GM21526 (cell line): Measurements from ENCODE around the gene TANC1.

Source experiments
- ATAC-seq: cut with Tn5 transposase; IDR thresholded peaks from one replicate; pipeline ENCODE4 v1.9.1; 2021; ENCODE audit warnings: moderate library complexity; ENCODE audit not compliant: unreplicated experiment, low FRiP score

TANC1 gene

DNA sequence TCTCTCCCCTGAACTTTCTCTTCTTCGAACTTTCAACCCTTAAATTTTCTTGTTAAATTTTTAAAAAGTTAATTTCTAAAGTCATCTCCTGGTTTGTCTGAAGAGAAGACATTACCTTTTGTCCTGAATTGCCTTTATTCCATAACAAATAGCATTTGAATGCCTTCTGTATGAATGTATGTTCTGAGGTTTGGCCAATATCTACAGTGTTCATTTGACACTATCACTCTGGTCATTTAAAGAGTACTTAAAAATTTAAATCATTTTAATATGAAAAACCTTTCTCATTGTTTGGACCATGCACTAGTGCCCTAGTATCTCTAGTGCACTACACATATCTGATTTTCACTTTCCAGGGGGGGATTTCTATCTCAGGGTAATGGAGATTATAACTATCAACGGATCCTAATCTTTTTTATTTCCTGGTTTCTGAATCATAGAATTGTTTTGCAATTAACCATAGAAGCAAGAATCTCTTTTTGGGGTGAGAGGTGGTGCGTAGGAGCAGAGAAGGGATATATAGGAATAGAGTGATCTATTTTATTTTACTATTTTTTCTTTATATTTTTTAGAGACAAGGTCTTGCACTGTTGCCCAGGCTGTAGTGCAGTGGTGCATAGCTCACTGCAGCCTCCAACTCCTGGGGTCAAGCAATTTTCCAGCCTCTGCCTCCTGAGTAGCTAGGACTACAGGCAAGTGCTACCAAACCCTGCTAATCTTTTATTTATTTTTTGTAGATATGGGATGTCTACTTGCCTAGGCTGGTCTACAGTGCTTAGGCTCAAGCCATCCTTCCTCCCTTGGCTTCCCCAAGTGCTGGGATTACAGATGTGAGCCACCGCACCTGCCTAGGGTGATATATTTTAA lies 25.5 kb downstream of the TANC1 start:
- ATAC-seq: no peak

DNA sequence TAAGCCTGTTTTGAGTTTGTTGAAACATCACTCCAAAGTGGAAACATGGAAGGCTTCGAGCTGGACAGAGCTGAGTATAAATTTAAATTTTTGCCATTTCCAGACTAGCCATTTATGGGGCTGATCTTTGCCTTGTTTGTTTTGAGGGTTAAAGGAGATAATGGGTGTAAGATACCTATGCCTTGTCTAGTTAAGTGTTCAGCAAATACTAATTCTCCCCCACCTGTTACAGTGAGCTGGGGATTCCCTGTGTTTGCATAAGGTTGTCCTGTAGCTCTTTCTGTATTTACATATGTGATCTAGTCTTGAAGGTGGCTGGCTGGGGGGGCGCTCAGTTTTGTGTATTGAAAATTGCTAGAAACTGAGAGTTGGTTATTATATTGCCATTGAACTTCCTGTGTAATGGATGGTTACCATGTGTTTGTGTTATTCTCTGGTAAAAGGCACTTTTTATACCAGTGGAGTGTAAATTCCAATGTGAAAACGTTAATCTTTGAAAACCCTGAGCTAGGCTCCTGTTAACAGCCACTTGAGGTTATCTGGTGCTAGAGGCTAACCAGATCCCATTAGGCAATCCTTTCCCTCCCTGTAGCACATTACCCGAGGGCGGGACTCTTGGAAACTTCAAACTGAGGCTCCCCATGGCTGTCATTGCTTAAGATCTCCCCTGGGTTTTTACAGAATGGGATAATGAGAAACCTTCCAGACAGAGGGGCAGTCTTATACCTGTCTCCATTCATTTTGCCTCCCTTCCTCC lies 26.7 kb downstream of the TANC1 start:
- no peak for ATAC-seq

DNA sequence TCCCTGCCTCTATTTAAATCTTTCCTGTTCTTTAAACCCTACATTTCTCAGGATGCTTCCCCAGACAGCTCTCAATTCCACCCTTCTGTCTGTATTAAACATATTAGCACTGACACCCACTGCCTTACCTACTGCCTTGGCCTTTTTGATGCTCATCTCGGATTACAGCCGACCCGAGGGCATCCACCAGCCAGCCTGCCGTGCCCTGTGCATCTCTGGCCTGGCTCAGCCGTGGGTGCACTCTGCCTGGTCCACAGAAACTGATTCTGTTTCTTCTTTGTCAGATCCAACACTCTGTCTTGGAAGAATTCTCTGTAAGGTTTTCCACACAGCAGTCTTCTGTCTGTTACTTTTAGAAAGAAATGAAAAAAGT lies 27.2 kb downstream of the TANC1 start:
- no peak for ATAC-seq

DNA sequence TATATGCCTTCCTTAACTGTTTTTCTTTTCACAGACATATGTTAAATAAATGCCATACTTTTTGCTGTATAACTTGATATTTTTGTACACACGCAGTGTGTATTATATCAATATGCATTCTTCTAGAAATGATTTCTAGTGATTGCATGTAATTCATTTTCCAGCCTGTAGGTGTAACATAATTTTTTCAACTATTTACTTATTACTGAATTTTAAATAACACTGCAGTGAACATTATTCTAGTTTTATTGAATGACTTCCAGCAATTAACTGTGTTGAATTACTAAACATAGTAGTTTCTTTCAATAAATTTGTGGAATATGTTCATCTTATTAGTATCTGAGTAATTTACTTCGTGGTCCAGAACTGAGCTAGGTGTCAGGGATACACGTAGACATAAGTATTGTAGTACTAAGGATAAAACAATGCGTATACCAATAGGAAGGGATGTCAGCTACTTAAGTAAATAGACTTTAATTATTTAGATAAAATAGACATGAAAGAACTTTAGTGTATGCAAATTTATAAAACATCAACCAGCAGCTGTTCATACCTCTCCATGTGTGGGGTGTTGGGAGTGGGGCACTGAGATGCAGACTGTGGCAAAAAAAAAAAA lies 28.0 kb downstream of the TANC1 start:
- ATAC-seq: no peak

DNA sequence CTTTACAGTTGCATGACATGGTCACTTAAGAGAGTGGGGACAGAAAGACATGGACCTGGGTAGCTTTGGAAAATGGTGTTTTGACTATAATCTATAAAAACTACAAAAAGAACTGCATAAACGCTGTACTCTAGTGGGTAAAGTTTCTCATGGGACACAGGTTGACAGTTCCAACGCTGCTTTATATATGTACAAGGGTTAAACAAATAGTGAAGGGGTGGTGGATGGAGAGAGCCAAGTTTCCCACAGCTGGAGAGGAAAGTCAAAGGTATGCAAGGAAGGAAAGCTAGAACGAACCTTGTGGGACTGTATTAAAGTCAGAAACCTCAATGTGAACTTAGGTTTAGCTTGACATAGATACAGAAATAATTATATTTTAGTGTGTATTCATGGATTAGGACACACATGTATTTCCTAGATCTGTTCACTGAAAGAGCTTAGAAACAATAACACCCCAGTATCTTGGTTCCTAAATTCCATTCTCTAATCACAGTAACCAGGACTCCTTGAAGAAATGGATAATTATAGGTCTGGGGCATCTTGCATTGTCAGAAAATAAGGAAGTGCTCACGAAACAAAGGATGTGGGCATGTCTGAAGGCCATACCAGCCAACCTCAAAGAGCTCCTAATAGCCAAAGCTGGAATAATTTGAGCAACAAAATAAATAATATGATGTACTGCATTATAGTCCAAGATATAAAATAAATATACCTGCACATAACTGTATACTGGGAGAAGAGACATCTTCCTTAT lies 28.8 kb downstream of the TANC1 start:
- no peak for ATAC-seq

DNA sequence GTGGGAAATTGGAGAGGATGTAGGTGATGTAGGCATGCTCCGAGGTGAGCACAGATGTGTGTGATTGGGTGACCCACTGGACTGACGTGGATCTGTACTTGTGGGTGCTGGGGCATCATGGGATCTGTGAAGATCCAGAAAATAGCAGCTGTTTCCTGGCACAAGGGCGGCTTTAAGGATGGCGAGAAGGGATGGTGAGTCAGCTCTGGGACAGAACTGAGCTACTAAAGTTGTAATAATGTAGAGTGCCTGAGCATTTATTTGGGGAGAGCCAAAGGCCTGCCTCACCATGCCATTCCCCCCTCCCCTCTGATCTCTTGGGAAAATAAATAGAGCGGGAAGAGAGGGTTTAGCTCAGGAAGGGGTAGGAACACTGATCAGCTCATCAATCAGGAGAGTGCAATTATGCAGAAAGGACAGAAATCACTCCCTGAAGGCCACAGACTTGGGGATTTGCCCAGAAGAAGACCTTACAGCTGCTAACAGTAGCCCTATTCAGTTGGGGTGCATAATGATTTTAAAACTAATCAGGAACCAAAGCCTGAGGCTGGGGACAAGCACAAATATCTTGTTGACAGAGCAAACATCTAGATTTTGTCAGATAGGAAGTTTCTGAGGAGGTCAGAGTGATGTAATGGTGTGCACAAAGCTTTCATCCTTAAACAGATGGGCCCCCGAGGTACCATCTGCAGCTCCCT lies 30.3 kb downstream of the TANC1 start:
- no peak for ATAC-seq

GRCh38 chr2:158999458-158999857 lies 31.0 kb downstream of the TANC1 start:
- ATAC-seq: no peak

DNA sequence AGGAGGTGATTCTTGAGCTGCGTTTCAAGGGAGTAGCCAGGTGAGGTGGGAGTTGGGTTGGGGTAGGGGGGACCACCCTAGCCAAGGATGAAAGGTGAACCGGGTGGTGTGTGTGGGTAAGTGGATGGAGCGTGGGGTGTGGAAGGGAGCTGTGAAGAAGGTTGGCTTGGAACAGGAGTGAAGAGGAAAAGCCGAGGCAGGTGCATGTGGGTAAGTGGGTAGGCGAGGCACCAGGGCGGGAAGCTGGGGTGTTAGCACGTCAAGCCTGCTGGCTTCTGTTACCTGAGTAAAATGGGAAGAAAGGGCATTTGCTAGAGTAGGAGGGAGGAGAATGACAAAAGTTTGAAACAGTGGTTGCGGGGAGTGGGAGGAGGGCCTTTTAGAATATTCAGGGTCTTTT lies 31.6 kb downstream of the TANC1 start:
- ATAC-seq: no peak

- ATAC-seq: no peak
Measured at GRCh38 chr2:159002462-159003111, 34.1 kb downstream of the TANC1 start.

DNA sequence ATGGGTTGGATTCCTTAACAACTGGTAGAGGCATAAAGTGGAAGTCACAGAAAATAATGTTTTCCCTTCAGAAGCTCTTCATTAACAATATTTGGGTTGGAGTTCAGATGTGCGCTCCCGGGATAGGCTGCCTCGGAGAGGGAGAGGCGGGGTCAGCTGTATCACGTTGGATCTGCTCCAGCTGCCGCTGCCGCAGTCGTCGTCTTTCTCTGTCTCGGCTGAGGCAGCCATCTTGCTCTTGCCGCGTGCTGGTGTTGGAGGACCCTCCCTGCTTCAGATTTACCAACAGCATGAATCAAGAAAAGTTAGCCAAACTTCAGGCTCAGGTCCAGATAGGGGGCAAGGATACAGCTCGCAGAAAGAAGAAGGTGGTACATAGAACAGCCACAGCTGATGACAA lies 35.1 kb downstream of the TANC1 start:
- ATAC-seq: no peak

GRCh38 chr2:159004849-159005248 lies 36.4 kb downstream of the TANC1 start:
- no peak for ATAC-seq

- ATAC-seq: no peak
Measured at GRCh38 chr2:159009940-159010339, 41.5 kb downstream of the TANC1 start.

DNA sequence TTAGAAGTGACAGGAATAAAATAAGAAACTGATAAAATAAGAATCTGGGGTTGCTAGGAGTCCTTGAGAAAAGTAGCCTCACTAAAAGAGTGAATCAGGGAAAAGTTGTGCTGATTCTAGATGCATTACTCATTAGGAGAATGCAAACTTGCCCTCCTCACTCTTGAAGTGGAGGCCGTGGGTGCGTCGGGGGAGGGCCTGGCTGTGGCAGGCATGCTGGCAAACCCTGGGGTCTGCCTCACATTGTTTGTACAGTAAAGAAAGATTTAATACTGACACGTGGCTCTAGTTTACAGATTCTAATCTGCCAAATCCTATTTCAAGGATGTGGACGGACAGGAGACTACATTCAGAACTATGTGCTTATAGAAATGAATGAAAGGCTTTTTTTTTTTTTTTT lies 41.9 kb downstream of the TANC1 start:
- no peak for ATAC-seq

- ATAC-seq: no peak
Measured at GRCh38 chr2:159010963-159011362, 42.5 kb downstream of the TANC1 start.

DNA sequence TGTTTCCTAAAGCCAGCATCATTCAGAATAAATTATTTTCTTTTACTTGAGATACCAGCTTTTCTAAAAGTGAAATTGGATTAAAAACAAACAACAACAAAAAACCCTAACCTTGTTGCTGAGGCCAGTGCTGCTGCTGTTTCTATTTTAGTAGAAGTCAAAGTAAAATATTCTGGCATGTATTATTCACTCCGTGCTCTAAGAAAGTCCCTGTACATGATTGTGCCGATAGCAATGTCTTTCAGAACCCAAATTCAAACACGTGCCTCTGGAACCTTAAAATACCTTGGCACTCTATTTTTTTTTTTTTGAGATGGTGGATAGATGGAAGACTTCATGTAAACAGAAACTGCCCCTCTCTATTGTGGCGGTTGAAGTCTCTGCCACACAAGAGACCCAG lies 43.7 kb downstream of the TANC1 start:
- ATAC-seq: no peak

GRCh38 chr2:159013103-159013502 lies 44.7 kb downstream of the TANC1 start:
- ATAC-seq: no peak

DNA sequence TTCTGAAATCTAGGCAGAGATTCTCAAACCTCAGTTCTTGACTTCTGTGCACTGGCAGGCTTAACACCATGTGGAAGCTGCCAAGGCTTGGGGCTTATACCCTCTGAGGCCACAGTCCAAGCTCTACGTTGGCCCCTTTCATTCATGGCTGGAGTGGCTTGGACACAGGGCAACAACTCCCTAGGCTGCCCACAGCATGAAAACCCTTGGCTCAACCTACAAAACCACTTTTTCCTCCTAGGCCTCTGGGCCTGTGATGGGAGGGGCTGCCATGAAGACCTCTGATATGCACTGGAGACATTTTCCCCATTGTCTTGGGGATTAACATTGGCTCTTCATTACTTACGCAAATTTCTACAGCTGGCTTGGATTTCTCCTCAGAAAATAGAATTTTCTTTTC lies 46.7 kb downstream of the TANC1 start:
- ATAC-seq: no peak

DNA sequence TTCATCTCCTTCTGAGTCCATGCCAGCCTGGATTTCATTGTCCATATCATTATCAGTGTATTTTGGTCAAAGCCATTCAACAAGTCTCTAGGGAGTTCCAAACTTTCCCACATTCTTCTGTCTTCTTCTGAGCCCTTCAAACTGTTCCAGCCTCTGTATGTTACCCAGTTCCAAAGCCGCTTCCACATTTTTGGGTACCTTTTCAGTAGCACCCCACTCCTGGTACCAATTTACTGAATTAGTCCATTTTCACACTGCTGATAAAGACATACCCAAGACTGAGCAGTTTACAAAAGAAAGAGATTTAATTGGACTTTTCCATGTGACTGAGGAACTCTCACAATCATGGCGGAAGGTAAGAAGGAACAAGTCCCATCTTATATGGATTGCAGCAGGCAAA lies 47.4 kb downstream of the TANC1 start:
- ATAC-seq: no peak

DNA sequence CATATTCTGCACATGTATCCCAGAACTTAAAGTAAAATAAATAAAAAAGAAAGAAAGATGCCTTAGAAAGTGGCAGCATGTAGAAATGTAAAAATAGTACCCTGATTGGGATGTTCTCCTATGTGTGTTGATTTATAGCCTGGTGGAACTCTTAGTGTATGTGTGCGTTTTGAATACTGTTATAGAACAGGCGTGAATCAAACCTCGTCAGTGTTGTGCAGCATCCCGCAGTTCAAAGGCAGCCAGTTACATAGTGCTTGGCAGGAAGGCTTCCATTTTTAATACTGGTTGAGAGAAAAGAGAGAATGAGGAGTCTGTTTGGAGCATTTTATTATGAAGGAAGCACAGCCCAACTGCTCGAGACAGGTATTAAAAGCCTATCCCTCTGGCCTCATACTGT lies 49.4 kb downstream of the TANC1 start:
- ATAC-seq: no peak

DNA sequence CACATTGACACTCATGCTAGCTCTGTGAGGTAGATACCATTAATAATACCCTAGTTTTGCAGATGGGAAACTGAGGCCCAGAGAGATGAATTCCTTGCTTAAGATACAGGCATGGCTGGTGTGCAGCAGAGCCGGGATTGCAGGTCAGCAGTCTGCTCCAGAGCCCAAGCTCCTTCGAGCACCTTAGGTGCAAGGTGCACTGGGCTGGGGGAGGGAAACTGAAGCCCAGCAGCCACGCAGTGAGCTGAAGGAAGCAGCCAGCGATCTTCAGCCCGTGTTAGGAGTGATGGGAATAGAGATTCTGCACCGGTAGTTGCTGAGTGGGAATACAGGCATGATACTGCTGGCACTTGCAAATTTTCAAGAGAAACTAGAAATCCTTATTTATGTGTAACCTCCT lies 50.6 kb downstream of the TANC1 start:
- no peak for ATAC-seq
